Neural cell (in vitro differentiated cells): Measurements from ENCODE around the gene STXBP4. TPM values are rescaled to one million over a fixed set of nuclear protein-coding genes. Genes with fewer than 3 reads are reported as not detected.

Experiments
- H2AFZ ChIP-seq: fragments of 200-600, 300-800 bp; sonication (generic), shearing (Covaris generic); 2 replicates; pipeline ENCODE4 v1.6.0; 2014; ENCODE audit warnings: low read depth, mild to moderate bottlenecking, antibody characterized with exemption, low read length, moderate library complexity
- H3F3A ChIP-seq: fragments of 200-600 bp; shearing (Covaris generic); 2 replicates; pipeline ENCODE4 v1.6.1; 2016; ENCODE audit warnings: mild to moderate bottlenecking, moderate library complexity, mixed read lengths, antibody characterized with exemption, low read length; ENCODE audit not compliant: insufficient read depth, poor library complexity, severe bottlenecking
- H3K27ac ChIP-seq: fragments of 200-600, 300-800 bp; sonication (generic), shearing (Covaris generic); 2 replicates; pipeline ENCODE4 v1.5.1; 2014; ENCODE audit warnings: mild to moderate bottlenecking, low read length, moderate library complexity
- H3K27me3 ChIP-seq: fragments of 300-800, 200-600 bp; sonication (generic), shearing (Covaris generic); 2 replicates; pipeline ENCODE4 v1.6.0; 2014; ENCODE audit warnings: mild to moderate bottlenecking, low read depth, low read length, moderate library complexity; ENCODE audit not compliant: insufficient read depth
- H3K36me3 ChIP-seq: fragments of 300-800, 200-600 bp; sonication (generic), shearing (Covaris generic); 2 replicates; pipeline ENCODE4 v1.5.1; 2014; ENCODE audit warnings: mild to moderate bottlenecking, antibody characterized with exemption, low read length, moderate library complexity; ENCODE audit not compliant: insufficient read depth
- H3K4me2 ChIP-seq: fragments of 300-800, 200-600 bp; sonication (generic), shearing (Covaris generic); 2 replicates; pipeline ENCODE4 v1.6.0; 2014; ENCODE audit warnings: mild to moderate bottlenecking, low read length
- H3K4me3 ChIP-seq: fragments of 300-800, 200-600 bp; sonication (generic), shearing (Covaris generic); 2 replicates; pipeline ENCODE4 v1.5.1; 2014; ENCODE audit warnings: mild to moderate bottlenecking, low read length, moderate library complexity
- H3K79me2 ChIP-seq: fragments of 200-600 bp; shearing (Covaris generic); replicated peaks from 2 replicates; pipeline ENCODE4 v1.6.0; 2014; ENCODE audit warnings: mild to moderate bottlenecking, low read length, moderate library complexity; ENCODE audit not compliant: insufficient read depth
- H3K9ac ChIP-seq: fragments of 300-800, 200-600 bp; sonication (generic), shearing (Covaris generic); 2 replicates; pipeline ENCODE4 v1.6.1; 2016; ENCODE audit warnings: mild to moderate bottlenecking, low read length, mixed read lengths
- H3K9me2 ChIP-seq: fragments of 200-600 bp; shearing (Covaris generic); 2 replicates; pipeline ENCODE4 v1.6.1; 2016; ENCODE audit warnings: mild to moderate bottlenecking, low read length, mixed read lengths; ENCODE audit not compliant: insufficient read depth
- H3K9me3 ChIP-seq: fragments of 200-600, 300-800 bp; sonication (generic), shearing (Covaris generic); 2 replicates; pipeline ENCODE4 v1.6.1; 2016; ENCODE audit warnings: mild to moderate bottlenecking, mixed run types, low read length, moderate library complexity, mixed read lengths
- H4K20me1 ChIP-seq: fragments of 200-600 bp; shearing (Covaris generic); 2 replicates; pipeline ENCODE4 v1.6.1; 2016; ENCODE audit warnings: mild to moderate bottlenecking, mixed run types; ENCODE audit not compliant: insufficient read depth
- CTCF ChIP-seq: fragments of 450-650 bp; IDR thresholded peaks from 2 replicates; pipeline ENCODE4 v1.5.1; 2014; ENCODE audit warnings: antibody characterized with exemption, mild to moderate bottlenecking, moderate library complexity; ENCODE audit not compliant: poor library complexity, severe bottlenecking
- EP300 ChIP-seq: fragments of 450-650 bp; conservative IDR thresholded peaks from 2 replicates; pipeline ENCODE4 v1.6.1; 2014; ENCODE audit warnings: antibody characterized with exemption, mild to moderate bottlenecking, moderate library complexity; ENCODE audit not compliant: poor library complexity, severe bottlenecking
- EZH2 ChIP-seq: fragments of 200-600, 300-800 bp; shearing (Covaris generic), sonication (generic); IDR thresholded peaks from 2 replicates; pipeline ENCODE4 v1.6.1; 2014; ENCODE audit warnings: antibody characterized with exemption, low read length, borderline replicate concordance, mild to moderate bottlenecking; ENCODE audit not compliant: insufficient read depth, poor library complexity, severe bottlenecking
- MXI1 ChIP-seq: fragments of 450-650 bp; conservative IDR thresholded peaks from 2 replicates; pipeline ENCODE4 v1.6.1; 2014; ENCODE audit warnings: antibody characterized with exemption, mild to moderate bottlenecking; ENCODE audit not compliant: poor library complexity, severe bottlenecking
- POLR2AphosphoS5 ChIP-seq: IDR thresholded peaks from 2 replicates; pipeline ENCODE4 v1.6.1; 2012
- RAD21 ChIP-seq: fragments of 450-650 bp; conservative IDR thresholded peaks from 2 replicates; pipeline ENCODE4 v1.6.1; 2014; ENCODE audit warnings: antibody characterized with exemption, mild to moderate bottlenecking, moderate library complexity
- REST ChIP-seq: IDR thresholded peaks from 2 replicates; pipeline ENCODE4 v1.6.1; 2012; ENCODE audit warnings: borderline replicate concordance
- SMC3 ChIP-seq: fragments of 450-650 bp; conservative IDR thresholded peaks from 2 replicates; pipeline ENCODE4 v1.6.1; 2014; ENCODE audit warnings: antibody characterized with exemption, mild to moderate bottlenecking, moderate library complexity; ENCODE audit not compliant: poor library complexity
- TAF1 ChIP-seq: IDR thresholded peaks from 2 replicates; pipeline ENCODE4 v1.6.1; 2012; ENCODE audit warnings: low read depth
- polyA plus RNA-seq: library from polyadenylated mRNA; depleted of rRNA; stranded (reverse); fragments of >200 nt; gene quantifications from 2 replicates; pipeline ENCODE4 v1.2.3, GENCODE V29; 2014

STXBP4 gene
- polyA plus RNA-seq, 1 donor from 2014 or later = 8.1 TPM

- no peaks in the 10 kb centered on the region for H3K36me3 ChIP-seq
- H3K9ac ChIP-seq = no peak overlapping the region
- no peak overlapping the region for H3K4me3 ChIP-seq
- H3K4me2 ChIP-seq = no peak overlapping the region
- H3K79me2 ChIP-seq = no peaks in the 10 kb centered on the region
- H3K9me2 ChIP-seq = no peaks in the 10 kb centered on the region
- TF ChIP-seq RAD21 (no peak), MXI1 (no peak), REST (no peak), TAF1 (no peak), POLR2AphosphoS5 (no peak), SMC3 (no peak), EP300 (no peak), CTCF (no peak), EZH2 (no peak)
- no peak overlapping the region for H3K27ac ChIP-seq
- no peaks in the 10 kb centered on the region for H3F3A ChIP-seq
- H3K27me3 ChIP-seq = no peaks in the 10 kb centered on the region
- H3K9me3 ChIP-seq = no peaks in the 10 kb centered on the region
- no peaks in the 10 kb centered on the region for H4K20me1 ChIP-seq
- no peak overlapping the region for H2AFZ ChIP-seq
Observed at GRCh38 chr17:54945231-54945630, 23.3 kb upstream of the STXBP4 start.

- Histone ChIP-seq H3K9me3 (no peaks in the 10 kb centered on the region), H3K79me2 (no peaks in the 10 kb centered on the region), H3F3A (no peaks in the 10 kb centered on the region), H3K27ac (no peak overlapping the region), H4K20me1 (no peaks in the 10 kb centered on the region), H3K36me3 (no peaks in the 10 kb centered on the region), H3K9me2 (no peaks in the 10 kb centered on the region), H3K9ac (no peak overlapping the region), H2AFZ (no peak overlapping the region), H3K4me3 (no peak overlapping the region), H3K4me2 (no peak overlapping the region), H3K27me3 (no peaks in the 10 kb centered on the region)
- no peak for TF ChIP-seq MXI1
- no peak for TF ChIP-seq POLR2AphosphoS5
- TF ChIP-seq SMC3 = no peak
- TF ChIP-seq EP300 = no peak
- TF ChIP-seq REST = no peak
- TF ChIP-seq TAF1 = no peak
- TF ChIP-seq EZH2 = no peak
- TF ChIP-seq CTCF = no peak
- TF ChIP-seq RAD21 = no peak
Observed at GRCh38 chr17:54945671-54946070, 22.9 kb upstream of the STXBP4 start.
